ENCODE measurements around the gene SALL4.
"Not testable (repeated sequence)": the region's sequence is repeated elsewhere in the genome, so short reads cannot be mapped to it uniquely, and the experiment has no call there.

The SALL4 gene

DNA sequence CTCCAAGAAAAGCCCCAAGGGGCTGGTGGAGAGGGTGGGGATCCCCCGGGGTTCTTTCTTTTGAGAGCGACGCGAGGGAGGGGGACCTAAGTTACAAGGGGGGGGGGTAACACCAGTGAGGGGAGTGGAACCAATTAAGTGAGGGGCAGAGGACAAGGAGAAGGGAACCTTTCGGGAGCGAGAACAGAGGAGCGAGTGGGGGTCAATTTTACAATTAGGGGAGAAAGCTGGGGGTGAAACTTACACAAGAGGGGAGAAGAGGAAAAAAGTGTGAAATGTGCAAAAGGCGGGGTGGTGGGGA, 548 bp downstream of the SALL4 start:
- DNase-seq (ENCODE audit: low read depth), result no peak

DNA sequence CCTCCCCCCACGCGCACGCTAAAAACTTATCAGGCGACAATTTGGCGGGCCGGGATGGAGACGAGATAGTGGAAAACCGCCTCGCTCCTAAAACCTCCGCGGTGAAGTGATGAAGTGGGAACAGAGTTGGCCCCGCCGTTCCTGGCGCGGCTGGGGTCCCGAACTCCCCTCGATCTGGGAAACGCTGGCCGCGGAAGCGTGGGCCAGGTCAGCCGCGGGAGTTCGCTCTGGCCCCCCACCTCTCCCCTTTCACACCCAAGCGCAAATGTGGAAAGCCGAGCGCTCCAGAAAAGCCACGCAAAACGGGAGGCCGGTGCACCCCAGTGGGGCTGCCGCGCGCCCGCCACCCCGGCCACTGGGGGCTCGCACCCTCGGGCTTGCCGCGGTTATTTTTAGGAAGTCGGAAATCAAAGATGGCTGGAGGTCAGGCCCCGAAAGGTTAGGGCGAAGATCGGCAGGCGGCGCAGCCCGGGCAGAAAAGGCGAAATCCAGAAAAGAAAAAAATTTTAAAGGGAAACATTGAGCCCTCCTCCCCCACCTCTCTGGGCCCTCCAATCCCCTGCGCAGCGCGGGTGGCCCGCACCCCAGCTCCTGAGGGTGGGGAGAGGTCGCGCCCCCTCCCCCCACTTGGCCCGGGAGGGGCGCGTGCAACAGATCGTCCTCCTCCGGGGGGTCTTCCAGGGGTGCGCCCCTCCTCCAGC, 1.0 kb downstream of the SALL4 start:
- no peak for DNase-seq (ENCODE audit: low read depth)

DNA sequence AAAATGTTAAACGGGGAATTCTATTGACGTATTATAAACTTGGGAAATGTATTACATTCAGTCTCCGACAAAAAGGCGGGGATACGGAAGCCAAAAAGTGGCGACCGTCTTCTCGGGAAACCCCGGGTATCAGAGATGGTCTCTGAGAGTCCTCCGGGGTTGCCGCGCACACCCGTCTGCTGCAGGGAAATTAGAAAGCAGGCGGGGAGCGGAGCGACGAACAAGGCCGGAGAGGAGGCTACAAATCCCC, 1.5 kb downstream of the SALL4 start:
- DNase-seq (ENCODE audit: low read depth), result peak; percentile 28

DNA sequence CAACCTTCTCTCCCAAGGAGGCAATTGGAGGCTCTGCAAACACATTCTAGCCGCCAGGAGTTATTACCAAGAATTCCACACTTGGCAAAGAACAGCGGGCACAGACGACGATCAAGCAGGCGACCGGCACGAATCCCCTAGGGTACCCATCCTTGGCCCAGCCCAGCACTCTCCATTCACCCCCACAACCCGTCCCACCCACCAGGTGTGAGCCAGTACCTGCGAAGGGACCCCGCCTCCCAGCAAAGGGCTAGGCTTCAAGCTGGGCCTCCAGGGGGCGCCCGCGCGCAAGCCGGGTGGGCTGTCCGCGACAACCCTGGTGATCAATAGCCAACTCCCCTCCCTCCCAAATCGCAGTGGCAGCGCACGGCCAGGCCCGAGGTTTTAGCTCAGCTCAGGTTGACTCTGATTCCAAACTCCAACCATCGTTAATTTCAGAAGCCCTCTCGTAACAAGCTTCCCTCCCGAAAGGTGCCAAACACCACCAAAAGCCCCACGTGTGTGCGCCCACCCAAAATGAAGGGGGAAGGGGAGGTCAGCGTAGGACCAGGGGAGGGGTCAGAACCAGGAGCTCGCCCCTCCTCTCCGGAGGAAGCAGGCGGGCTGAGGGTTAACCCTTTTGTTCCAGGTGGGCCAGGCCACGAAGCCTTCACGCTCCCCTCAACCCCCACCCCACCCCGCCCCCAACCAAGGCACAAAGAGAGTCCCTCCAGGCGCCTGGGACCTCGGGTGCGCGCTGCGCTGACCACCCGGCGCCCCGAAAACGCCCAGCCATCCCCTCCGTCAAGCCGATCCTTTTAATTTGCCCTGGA, 2.1 kb downstream of the SALL4 start:
- DNase-seq (ENCODE audit: low read depth), result peak; percentile 24

DNA sequence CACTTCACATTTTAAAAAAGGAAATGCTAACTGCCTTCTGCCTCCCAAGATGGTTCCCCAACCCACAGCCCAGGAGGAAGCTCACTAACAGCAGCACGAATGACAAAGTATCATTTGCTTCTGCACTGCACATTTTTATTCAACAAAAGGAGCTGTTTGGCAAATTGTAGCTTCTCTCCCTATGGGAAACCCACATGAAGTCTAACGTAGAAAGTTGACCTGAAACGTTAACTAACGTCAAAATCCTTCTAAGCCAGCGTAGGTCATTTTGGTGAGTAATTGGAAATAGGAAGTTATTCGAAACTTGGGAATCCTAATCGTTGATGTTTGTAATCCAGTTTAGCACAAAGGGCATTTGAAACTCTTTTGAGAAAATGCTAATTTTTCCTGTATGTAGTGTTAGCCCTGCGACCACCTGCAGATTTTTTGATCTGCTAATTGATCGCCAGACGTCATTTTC, 2.9 kb downstream of the SALL4 start:
- DNase-seq (ENCODE audit: low read depth), result no peak

DNA sequence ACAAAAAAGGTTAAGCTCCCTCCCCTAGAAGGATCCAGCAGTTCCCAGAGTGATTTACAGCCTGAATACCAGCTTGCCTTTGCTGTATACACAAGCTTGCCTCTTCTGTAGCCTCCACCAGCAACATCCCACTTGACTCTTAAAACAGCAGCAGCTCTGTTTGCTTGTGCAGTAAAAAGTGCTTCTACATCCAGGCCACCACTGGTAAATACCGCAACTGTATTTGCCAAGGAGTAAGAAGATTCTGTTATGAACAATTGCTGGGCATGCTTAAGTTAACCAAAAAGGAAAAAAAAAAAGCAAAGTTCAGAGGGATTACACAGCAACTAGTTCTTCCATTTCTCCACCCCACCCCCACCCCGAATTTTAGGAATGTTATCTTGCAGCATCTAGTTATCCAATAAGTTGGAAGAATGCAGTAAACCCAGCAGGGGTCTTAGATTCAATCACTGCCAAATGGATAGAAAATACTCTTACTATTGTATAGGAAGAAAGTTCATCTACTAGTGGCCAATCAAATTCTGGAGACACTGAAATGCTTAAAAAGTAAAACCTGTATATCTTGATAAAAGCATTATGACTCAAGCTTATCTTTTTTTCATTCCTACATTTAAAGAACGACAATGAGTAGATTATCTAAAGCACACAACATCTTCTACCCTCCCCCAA, 4.8 kb downstream of the SALL4 start:
- DNase-seq (ENCODE audit: low read depth), result no peak

- DNase-seq (ENCODE audit: low read depth), result no peak
These were observed 6.0 kb downstream of the SALL4 start for GRCh38 chr20:51796340-51796739.

- DNase-seq (ENCODE audit: low read depth), result no peak
These were observed 9.4 kb downstream of the SALL4 start for GRCh38 chr20:51792960-51793359.

DNA sequence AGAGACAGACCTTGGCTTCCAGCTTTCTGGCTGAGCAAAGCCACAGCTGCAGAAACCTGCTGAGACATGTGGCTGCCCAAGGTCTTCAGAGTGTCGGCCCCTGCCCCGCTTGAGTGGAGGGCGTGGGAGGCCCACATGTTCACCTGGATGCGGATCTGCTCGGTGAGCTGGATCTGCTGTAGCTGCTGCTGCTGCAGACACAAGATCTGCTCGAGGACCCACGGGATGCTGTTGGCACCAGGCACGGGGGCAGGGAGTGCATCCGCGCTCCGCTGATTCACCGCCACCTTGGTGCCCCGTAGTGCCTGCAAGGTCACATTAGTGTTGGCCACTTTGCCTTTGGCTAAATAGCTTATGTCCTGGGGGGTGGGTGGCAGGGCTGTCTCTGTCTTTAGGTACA, 10.7 kb downstream of the SALL4 start:
- DNase-seq (ENCODE audit: low read depth), result no peak

DNA sequence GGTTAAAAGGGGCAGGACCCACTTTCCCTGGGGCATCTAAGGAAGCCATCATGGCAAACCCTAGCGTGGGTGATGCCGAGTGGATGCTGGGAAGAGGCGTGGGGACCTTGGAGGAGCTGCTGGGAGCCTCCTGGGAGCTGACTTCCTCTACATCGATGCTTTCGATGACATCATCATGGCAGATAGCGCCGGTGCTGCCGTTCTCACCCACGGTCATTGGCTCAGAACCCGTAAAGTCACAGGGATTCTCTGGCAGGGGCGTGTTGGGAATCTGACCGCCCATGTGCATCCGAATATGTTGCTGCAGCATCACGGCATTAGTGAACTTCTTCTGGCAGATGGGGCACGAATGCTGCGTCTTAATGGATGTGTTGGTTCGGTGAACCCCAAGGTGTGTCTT, 12.1 kb downstream of the SALL4 start:
- no peak for DNase-seq (ENCODE audit: low read depth)

DNA sequence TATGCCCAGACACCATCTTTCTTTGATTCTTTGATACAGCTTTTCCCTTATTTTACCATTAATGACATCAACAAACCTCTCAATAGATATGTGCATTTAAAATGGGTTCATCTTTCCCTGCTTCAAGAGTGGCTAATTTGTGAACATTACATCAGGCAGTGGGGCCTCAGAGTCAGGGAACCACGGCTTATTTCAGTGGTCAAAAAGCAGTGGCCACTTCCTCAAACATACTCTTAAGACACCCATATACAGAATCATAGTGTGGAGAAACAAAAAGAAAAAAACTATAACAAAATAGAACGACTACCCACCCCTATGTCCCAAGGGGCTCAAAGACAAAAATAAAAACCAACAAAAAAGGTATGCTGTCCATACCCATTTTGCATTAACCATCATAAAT, 12.9 kb downstream of the SALL4 start:
- DNase-seq (ENCODE audit: low read depth), result no peak

- no peak for DNase-seq (ENCODE audit: low read depth)
These were observed 13.5 kb downstream of the SALL4 start for GRCh38 chr20:51788822-51789221.

GRCh38 chr20:51784299-51784698, 18.0 kb downstream of the SALL4 start:
- no peak for DNase-seq (ENCODE audit: low read depth)

DNA sequence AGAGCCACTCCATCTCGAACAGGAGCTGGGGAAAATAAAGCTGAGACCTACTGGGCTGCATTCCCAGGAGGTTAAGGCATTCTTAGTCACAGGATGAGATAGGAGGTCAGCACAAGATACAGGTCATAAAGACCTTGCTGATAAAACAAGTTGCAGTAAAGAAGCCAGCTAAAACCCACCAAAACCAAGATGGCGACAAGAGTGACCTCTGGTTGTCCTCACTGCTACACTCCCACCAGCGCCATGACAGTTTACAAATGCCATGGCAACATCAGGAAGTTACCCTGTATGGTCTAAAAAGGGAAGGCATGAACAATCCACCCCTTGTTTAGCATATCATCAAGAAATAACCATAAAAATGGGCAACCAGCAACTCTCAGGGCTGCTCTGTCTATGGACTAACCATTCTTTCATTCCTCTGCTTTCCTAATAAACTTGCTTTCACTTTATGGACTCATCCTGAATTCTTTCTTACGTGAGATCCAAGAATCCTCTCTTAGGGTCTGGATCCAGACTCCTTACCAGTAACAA, 24.0 kb downstream of the SALL4 start:
- DNase-seq (ENCODE audit: low read depth), result not testable (repeated sequence)

- no peak for DNase-seq (ENCODE audit: low read depth)
These were observed 27.1 kb downstream of the SALL4 start for GRCh38 chr20:51775241-51775640.

DNA sequence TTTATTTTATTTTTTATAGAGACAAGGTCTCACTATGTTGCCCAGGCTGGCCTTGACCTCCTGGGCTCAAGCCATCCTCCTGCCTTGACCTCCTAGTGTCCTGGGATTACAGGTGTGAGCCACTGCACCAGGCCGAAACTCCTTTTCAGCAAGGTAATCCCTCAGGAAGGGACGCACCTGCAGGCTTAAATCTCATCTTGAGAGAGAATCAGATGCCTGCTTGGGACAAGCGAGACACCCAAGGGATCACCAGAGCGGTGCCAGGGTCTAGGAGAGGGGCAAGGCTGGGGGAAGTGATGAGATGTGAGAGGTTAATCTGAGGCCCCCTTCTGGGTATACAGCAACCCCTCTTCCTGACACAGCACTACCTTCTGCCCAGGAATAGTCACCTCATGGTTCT, 30.1 kb downstream of the SALL4 start:
- DNase-seq (ENCODE audit: low read depth), result no peak

- no peak for DNase-seq (ENCODE audit: low read depth)
These were observed 32.2 kb downstream of the SALL4 start for GRCh38 chr20:51769976-51770615.

- DNase-seq (ENCODE audit: low read depth), result no peak
These were observed 33.4 kb downstream of the SALL4 start for GRCh38 chr20:51768759-51769517.

GRCh38 chr20:51767867-51768758, 34.2 kb downstream of the SALL4 start, which contains the start of gene ATP9A:
ATP9A (minus strand) TSS chr20:51768390; CDS start chr20:51768369, 21 bp downstream.
- DNase-seq (ENCODE audit: low read depth), result peak; percentile 38

DNA sequence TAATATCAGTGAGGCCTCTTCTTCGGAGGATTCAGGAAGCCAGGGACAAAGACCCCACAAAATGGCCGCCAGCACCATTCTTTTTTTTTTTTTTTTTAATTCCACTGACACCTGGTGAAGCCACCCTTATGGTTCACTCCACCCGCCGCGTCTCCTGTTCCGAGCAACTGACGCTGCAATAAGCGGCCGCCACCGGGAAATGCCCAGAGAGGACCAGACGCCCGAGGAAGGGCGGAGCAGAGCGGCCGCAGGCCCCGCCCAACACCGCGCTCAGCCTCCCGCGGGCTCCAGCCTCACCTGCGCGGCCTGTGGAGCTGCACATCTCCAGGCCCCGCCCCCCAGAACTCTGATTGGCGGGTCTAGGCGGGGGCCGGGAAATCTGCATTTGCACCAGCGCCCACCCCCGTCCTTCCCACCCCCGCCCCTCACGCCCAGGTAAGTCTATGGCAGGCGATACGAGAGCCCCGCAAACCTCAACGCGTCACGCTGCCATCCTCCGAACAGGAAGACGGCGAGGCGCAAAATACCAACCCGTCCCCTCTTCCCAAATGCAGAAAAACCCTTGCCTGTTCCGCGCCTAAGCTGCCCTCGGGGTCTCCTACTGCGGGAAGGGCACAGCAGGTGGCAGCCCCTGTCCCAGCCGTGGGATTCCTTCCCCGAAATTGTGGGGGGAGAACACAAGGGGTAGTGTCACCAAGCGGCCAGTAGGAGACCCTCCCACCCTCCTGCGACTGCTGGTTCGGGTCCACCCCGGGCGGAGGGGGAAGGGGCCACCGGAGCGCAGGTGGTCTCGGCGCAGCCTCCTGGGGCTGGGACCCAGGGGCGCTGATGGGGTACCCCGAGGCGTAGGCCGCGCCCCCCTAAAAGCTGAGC, 35.1 kb downstream of the SALL4 start:
- DNase-seq (ENCODE audit: low read depth), result peak; percentile 50
